Measurements from ENCODE around the gene CFAP100. TPM values are rescaled to one million over a fixed set of nuclear protein-coding genes. Genes with fewer than 3 reads are reported as not detected.

The CFAP100 gene
- not detected in 2 replicates for total RNA-seq

DNA sequence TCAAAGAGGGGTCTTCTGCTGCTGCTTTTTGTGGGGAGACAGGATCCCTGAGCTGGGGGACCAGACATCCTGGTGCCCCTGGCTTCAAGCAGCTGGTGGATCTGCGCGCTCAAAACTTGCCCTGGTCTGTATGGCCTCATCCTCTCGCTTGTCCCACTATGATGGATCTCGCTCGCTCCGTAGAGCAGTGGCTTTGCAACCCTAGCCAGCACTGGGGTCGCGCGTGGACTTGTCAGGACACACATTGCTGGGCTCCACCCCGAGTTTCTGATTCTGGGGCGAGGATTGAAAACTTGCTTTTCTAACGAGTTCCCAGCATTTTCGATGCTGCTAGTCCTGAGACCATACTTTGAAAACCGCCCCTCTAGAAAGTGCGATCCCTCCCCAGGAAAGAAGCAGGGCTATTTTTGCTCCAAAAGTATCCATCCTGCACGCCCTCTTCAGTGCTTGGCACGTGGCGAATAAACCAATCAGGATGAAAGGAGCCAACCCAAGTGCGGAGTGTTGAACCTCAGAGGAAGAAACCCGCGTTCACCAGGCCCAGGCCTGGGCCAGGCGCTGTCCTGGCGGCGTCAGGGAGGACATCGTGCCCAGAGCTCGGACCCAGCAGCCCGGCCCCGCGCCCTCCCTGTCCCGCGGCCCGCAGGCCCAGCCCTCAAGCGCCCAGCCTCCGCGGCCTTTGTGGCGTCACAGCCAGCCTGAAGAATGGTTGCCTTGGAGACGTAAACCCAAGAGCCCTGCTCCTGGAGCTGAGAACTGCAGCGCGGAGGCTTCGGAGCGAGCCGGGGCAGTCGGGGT lies at the start of gene CFAP100:
CFAP100 (plus strand) TSS at position 731 of the 798 bp plus-strand sequence. CDS start 1,092 bp downstream, outside the sequence.

GRCh38 chr3:126357295-126358037 lies 37.2 kb upstream of the CFAP100 start, which contains the start of gene KLF15:
TSS of gene KLF15 (minus strand) at chr3:126357408. CDS start at chr3:126352922, 4,486 bp downstream.

GRCh38 chr3:126475413-126476114 lies 80.9 kb downstream of the CFAP100 start, which contains the start of gene ZXDC:
TSS of gene ZXDC (minus strand) at chr3:126475891. CDS start at chr3:126475865, 26 bp downstream.

Other genes starting within 250 kb of the CFAP100 start
- gene ALDH1L1, start 214.3 kb upstream of the CFAP100 start, total RNA-seq, result 3.2 and 3.3 TPM in 2 replicates
- gene KLF15, start 37.5 kb upstream of the CFAP100 start, total RNA-seq, result 2.9 and 3.2 TPM in 2 replicates
- gene ZXDC, start 81.0 kb downstream of the CFAP100 start, total RNA-seq, result 16.4 and 17.2 TPM in 2 replicates
- gene UROC1, start 122.9 kb downstream of the CFAP100 start, total RNA-seq, result not detected in 2 replicates
- gene CHST13, start 129.2 kb downstream of the CFAP100 start, total RNA-seq, result not detected in 2 replicates
- gene C3orf22, start 164.0 kb downstream of the CFAP100 start, total RNA-seq, result not detected in 2 replicates

Measured in aortic smooth muscle cell (primary cell).